Liver (tissue), 9 donors: Measurements from ENCODE around the gene ARHGAP36. TPM values are rescaled to one million over a fixed set of nuclear protein-coding genes. Genes with fewer than 3 reads are reported as not detected.

Experiments
- DNase-seq: peaks from one replicate; pipeline ENCODE4 v3.0.0-alpha.2; 2017; ENCODE audit warnings: low spot score
- H3K27ac ChIP-seq, 2 donors: one replicate each; pipeline ENCODE4 v1.7.0; 2013; ENCODE audit warnings: inconsistent platforms in 2 of 2, low read length in 2 of 2, control low read depth in 1 of 2, low read depth in 1 of 2, mild to moderate bottlenecking in 1 of 2
- H3K27me3 ChIP-seq, 4 donors: one replicate each; pipeline versions ENCODE4 v1.6.1 to v1.7.0; 2013; ENCODE audit warnings: low read length in 3 of 4, inconsistent platforms in 1 of 4, mild to moderate bottlenecking in 1 of 4, moderate library complexity in 1 of 4; ENCODE audit not compliant: control insufficient read depth in 4 of 4, insufficient read depth in 4 of 4
- H3K36me3 ChIP-seq, 4 donors: one replicate each; pipeline versions ENCODE4 v1.6.1 to v1.7.0; 2013; ENCODE audit warnings: low read length in 3 of 4, mild to moderate bottlenecking in 3 of 4, low read depth in 1 of 4, moderate library complexity in 1 of 4; ENCODE audit not compliant: control insufficient read depth in 4 of 4, insufficient read depth in 3 of 4
- H3K4me1 ChIP-seq, 4 donors: one replicate each; pipeline versions ENCODE4 v1.6.1 to v1.7.0; 2013; ENCODE audit warnings: low read length in 3 of 4, mild to moderate bottlenecking in 3 of 4, moderate library complexity in 1 of 4; ENCODE audit not compliant: control insufficient read depth in 4 of 4, insufficient read depth in 4 of 4
- H3K4me3 ChIP-seq, 3 donors: one replicate each; pipeline versions ENCODE4 v1.6.1 to v1.7.0; 2013; ENCODE audit warnings: low read length in 3 of 3, control low read depth in 1 of 3, low read depth in 1 of 3, mild to moderate bottlenecking in 1 of 3
- H3K9ac ChIP-seq, 2 donors: one replicate each; pipeline ENCODE4 v1.7.0; 2013; ENCODE audit warnings: low read length in 2 of 2, mild to moderate bottlenecking in 2 of 2, moderate library complexity in 2 of 2, control low read depth in 1 of 2, low read depth in 1 of 2
- H3K9me3 ChIP-seq, 4 donors: one replicate each; pipeline versions ENCODE4 v1.6.1 to v1.7.0; 2013; ENCODE audit warnings: low read length in 3 of 4; ENCODE audit not compliant: control insufficient read depth in 4 of 4
- EGR1 ChIP-seq, 2 donors: IDR thresholded peaks; 2 replicates each; pipeline ENCODE4 v1.6.1; 2016 to 2018; ENCODE audit warnings: antibody characterized with exemption in 2 of 2, low read depth in 2 of 2
- FOXA1 ChIP-seq: IDR thresholded peaks from 2 replicates; pipeline ENCODE4 v1.6.1; 2016; ENCODE audit warnings: antibody characterized with exemption
- FOXA2 ChIP-seq: IDR thresholded peaks from 2 replicates; pipeline ENCODE4 v1.6.1; 2016; ENCODE audit warnings: antibody characterized with exemption
- GABPA ChIP-seq, 2 donors: IDR thresholded peaks in 1 of 2; conservative IDR thresholded peaks in 1 of 2; 2 replicates each; pipeline ENCODE4 v1.6.1; 2016; ENCODE audit warnings: antibody characterized with exemption in 2 of 2, mild to moderate bottlenecking in 1 of 2, moderate library complexity in 1 of 2
- HNF4A ChIP-seq, 2 donors: conservative IDR thresholded peaks; 2 replicates each; pipeline ENCODE4 v1.6.1; 2016; ENCODE audit warnings: antibody characterized with exemption in 2 of 2, mild to moderate bottlenecking in 2 of 2
- HNF4G ChIP-seq: IDR thresholded peaks from 2 replicates; pipeline ENCODE4 v1.6.1; 2016; ENCODE audit warnings: antibody characterized with exemption
- JUND ChIP-seq, 2 donors: IDR thresholded peaks; 2 replicates each; pipeline ENCODE4 v1.6.1; 2016; ENCODE audit warnings: antibody characterized with exemption in 2 of 2
- NR2F2 ChIP-seq: IDR thresholded peaks from 2 replicates; pipeline ENCODE4 v1.6.1; 2016; ENCODE audit warnings: antibody characterized with exemption
- RAD21 ChIP-seq, 2 donors: IDR thresholded peaks; 2 replicates each; pipeline ENCODE4 v1.6.1; 2016; ENCODE audit warnings: antibody characterized with exemption in 2 of 2, mild to moderate bottlenecking in 2 of 2
- RXRA ChIP-seq, 2 donors: IDR thresholded peaks; 2 replicates each; pipeline ENCODE4 v1.6.1; 2017 to 2018; ENCODE audit warnings: antibody characterized with exemption in 2 of 2, mild to moderate bottlenecking in 1 of 2
- SP1 ChIP-seq: IDR thresholded peaks from 2 replicates; pipeline ENCODE4 v1.6.1; 2018; ENCODE audit warnings: antibody characterized with exemption, mild to moderate bottlenecking
- TAF1 ChIP-seq: conservative IDR thresholded peaks from 2 replicates; pipeline ENCODE4 v1.6.1; 2016; ENCODE audit warnings: antibody characterized with exemption, mild to moderate bottlenecking
- YY1 ChIP-seq: IDR thresholded peaks from 2 replicates; pipeline ENCODE4 v1.6.1; 2016; ENCODE audit warnings: antibody characterized with exemption, mild to moderate bottlenecking
- WGBS: extraction: QIAGEN DNeasy Blood & Tissue Kit; methylation state at CpG from one replicate; pipeline ENCODE4 v1.1.7; 2013; 5-methylcytosine and 5-hydroxymethylcytosine counted together
- polyA plus RNA-seq, 2 donors: library from polyadenylated mRNA; stranded (reverse) in 1 of 2; unstranded in 1 of 2; fragments of 200-250 nt in 1 of 2; fragments of >200 nt in 1 of 2; fragmentation: Nextera tagmentation in 1 of 2; extraction: Ambion mirVana in 1 of 2; gene quantifications; one replicate each; pipeline versions ENCODE4 v1.2.1 to v1.2.3, GENCODE V29; 2013 to 2015
- total RNA-seq, 2 donors: library from RNA; depleted of rRNA; stranded (reverse); fragments of >200 nt; gene quantifications; one replicate each; pipeline ENCODE4 v1.2.3, GENCODE V29; 2014
- TF ChIP-seq, protein P1 (sequence below): IDR thresholded peaks from 2 replicates; pipeline ENCODE4 v1.6.1; 2016; ENCODE audit warnings: antibody characterized with exemption
- TF ChIP-seq, protein P2 (sequence below): IDR thresholded peaks from 2 replicates; pipeline ENCODE4 v1.6.1; 2016; ENCODE audit warnings: antibody characterized with exemption
- TF ChIP-seq, protein P3 (sequence below): IDR thresholded peaks from 2 replicates; pipeline ENCODE4 v1.6.1; 2016; ENCODE audit warnings: antibody characterized with exemption, mild to moderate bottlenecking
- TF ChIP-seq, protein P4 (sequence below): IDR thresholded peaks from 2 replicates; pipeline ENCODE4 v1.6.1; 2016; ENCODE audit warnings: antibody characterized with exemption
- TF ChIP-seq, protein P5 (sequence below): fragments of 150-350 bp; IDR thresholded peaks from 2 replicates; pipeline ENCODE4 v1.5.1; 2017; ENCODE audit warnings: improper control_type of control experiment, low read depth, low read length; ENCODE audit not compliant: missing input control
- donor health status: healthy.
- donor health status: healthy.
- donor health status: healthy.
- donor health status: healthy.
- donor health status: healthy.

ARHGAP36 gene
- total and polyA plus RNA-seq, 4 donors: not detected

DNA sequence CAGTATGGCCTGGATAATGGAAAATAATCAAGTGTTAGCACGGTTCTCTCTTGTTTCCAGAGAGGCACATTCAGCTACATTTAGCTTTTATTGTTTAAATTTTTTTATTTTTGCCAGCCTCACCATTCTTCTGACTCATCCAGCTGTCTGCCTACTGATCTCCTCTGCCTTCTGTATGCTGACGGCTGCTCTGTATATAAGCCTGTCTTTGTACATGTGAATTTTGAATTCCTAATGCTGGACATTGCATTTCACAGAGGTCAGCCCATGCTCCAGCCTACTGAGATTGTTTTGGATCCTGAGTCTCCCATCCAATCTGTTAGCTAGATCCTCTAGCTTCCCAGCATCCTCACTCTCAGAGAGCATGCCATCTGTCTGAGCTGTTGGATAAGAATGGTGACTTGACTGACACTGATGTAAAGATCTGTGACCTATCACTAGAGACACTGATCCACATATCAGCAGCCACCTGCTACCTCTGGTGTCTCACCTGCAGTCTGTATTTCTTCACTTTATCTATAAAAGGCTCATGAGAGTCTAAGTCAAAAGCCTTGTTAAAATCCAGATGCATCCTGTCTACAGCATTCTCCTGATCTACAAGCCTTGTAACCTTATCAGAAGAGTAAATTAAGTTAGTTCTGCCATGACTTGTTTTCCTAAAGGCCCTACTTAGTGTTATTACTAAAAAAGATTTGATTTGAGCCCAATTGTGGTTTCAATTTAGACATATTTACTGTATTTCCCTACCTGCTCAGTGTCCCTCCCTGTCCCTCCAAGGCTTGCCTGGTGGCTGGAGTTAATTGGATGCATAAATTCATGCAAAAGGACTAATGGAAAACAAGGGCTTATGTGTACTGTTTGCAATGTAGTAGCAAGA is 25.6 kb upstream of the ARHGAP36 start:
- Histone ChIP-seq H3K36me3 (no peaks in the 10 kb centered on the region), H3K4me3 (no peak overlapping the region), H3K27me3 (no peaks in the 10 kb centered on the region), H3K4me1 (no peaks in the 10 kb centered on the region), H3K9me3 (no peaks in the 10 kb centered on the region), H3K9ac (no peak overlapping the region), H3K27ac (no peak overlapping the region)
- TF ChIP-seq HNF4A (conservative IDR thresholded peaks at IDR 0.05): no peak
- TF ChIP-seq, protein P1, sequence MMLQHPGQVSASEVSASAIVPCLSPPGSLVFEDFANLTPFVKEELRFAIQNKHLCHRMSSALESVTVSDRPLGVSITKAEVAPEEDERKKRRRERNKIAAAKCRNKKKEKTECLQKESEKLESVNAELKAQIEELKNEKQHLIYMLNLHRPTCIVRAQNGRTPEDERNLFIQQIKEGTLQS: no peak
- TF ChIP-seq SP1: no peak
- TF ChIP-seq FOXA1: no peak
- TF ChIP-seq TAF1: no peak
- TF ChIP-seq RAD21 (IDR thresholded peaks at IDR 0.05): no peak
- TF ChIP-seq RXRA (IDR thresholded peaks at IDR 0.05): no peak
- TF ChIP-seq EGR1 (IDR thresholded peaks at IDR 0.05; ENCODE audit: low read depth in 2 of 2): no peak
- TF ChIP-seq JUND (IDR thresholded peaks at IDR 0.05): no peak
- TF ChIP-seq YY1: no peak
- TF ChIP-seq, protein P2, sequence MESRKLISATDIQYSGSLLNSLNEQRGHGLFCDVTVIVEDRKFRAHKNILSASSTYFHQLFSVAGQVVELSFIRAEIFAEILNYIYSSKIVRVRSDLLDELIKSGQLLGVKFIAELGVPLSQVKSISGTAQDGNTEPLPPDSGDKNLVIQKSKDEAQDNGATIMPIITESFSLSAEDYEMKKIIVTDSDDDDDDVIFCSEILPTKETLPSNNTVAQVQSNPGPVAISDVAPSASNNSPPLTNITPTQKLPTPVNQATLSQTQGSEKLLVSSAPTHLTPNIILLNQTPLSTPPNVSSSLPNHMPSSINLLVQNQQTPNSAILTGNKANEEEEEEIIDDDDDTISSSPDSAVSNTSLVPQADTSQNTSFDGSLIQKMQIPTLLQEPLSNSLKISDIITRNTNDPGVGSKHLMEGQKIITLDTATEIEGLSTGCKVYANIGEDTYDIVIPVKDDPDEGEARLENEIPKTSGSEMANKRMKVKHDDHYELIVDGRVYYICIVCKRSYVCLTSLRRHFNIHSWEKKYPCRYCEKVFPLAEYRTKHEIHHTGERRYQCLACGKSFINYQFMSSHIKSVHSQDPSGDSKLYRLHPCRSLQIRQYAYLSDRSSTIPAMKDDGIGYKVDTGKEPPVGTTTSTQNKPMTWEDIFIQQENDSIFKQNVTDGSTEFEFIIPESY: no peak
- TF ChIP-seq GABPA (IDR thresholded peaks at IDR 0.05 in 1 of 2, conservative IDR thresholded peaks at IDR 0.05 in 1 of 2): no peak
- no peak for TF ChIP-seq NR2F2
- no peak for TF ChIP-seq FOXA2
- no peak for TF ChIP-seq HNF4G
- TF ChIP-seq, protein P3, sequence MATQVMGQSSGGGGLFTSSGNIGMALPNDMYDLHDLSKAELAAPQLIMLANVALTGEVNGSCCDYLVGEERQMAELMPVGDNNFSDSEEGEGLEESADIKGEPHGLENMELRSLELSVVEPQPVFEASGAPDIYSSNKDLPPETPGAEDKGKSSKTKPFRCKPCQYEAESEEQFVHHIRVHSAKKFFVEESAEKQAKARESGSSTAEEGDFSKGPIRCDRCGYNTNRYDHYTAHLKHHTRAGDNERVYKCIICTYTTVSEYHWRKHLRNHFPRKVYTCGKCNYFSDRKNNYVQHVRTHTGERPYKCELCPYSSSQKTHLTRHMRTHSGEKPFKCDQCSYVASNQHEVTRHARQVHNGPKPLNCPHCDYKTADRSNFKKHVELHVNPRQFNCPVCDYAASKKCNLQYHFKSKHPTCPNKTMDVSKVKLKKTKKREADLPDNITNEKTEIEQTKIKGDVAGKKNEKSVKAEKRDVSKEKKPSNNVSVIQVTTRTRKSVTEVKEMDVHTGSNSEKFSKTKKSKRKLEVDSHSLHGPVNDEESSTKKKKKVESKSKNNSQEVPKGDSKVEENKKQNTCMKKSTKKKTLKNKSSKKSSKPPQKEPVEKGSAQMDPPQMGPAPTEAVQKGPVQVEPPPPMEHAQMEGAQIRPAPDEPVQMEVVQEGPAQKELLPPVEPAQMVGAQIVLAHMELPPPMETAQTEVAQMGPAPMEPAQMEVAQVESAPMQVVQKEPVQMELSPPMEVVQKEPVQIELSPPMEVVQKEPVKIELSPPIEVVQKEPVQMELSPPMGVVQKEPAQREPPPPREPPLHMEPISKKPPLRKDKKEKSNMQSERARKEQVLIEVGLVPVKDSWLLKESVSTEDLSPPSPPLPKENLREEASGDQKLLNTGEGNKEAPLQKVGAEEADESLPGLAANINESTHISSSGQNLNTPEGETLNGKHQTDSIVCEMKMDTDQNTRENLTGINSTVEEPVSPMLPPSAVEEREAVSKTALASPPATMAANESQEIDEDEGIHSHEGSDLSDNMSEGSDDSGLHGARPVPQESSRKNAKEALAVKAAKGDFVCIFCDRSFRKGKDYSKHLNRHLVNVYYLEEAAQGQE: no peak
- TF ChIP-seq, protein P4, sequence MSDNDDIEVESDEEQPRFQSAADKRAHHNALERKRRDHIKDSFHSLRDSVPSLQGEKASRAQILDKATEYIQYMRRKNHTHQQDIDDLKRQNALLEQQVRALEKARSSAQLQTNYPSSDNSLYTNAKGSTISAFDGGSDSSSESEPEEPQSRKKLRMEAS: no peak
- TF ChIP-seq, protein P5, sequence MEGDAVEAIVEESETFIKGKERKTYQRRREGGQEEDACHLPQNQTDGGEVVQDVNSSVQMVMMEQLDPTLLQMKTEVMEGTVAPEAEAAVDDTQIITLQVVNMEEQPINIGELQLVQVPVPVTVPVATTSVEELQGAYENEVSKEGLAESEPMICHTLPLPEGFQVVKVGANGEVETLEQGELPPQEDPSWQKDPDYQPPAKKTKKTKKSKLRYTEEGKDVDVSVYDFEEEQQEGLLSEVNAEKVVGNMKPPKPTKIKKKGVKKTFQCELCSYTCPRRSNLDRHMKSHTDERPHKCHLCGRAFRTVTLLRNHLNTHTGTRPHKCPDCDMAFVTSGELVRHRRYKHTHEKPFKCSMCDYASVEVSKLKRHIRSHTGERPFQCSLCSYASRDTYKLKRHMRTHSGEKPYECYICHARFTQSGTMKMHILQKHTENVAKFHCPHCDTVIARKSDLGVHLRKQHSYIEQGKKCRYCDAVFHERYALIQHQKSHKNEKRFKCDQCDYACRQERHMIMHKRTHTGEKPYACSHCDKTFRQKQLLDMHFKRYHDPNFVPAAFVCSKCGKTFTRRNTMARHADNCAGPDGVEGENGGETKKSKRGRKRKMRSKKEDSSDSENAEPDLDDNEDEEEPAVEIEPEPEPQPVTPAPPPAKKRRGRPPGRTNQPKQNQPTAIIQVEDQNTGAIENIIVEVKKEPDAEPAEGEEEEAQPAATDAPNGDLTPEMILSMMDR: no peak
- WGBS: 79% methylated on average over 2 of the region's 2 CpGs
- no peak for DNase-seq
